SK-N-SH (cell line): ENCODE results near the gene CRACR2B. TPM values are rescaled to one million over a fixed set of nuclear protein-coding genes. Genes with fewer than 3 reads are reported as not detected.
A peak's percentile ranks its signal among the peaks of the same experiment; 100 is the strongest.

ENCODE experiments used
- CTCF ChIA-PET: fragments of 300-600, 350-600 bp; formaldehyde crosslinking; extraction: SDS; loops from one replicate; lab custom pipeline; 2021; lab: Yijun Ruan, JAX
- POLR2A ChIA-PET: fragments of 350-600 bp; sonication (Branson Sonifier 250); formaldehyde crosslinking; extraction: SDS; loops from one replicate; lab custom pipeline; 2020; ENCODE audit warnings: antibody characterized with exemption, inconsistent platforms; lab: Yijun Ruan, JAX
- DNase-seq: peaks from one replicate; pipeline ENCODE4 v3.0.0; 2012
- H2AFZ ChIP-seq: fragments of 200-600 bp; sonication (generic); 2 replicates; pipeline ENCODE4 v1.8.1; 2016; ENCODE audit warnings: antibody characterized with exemption, mild to moderate bottlenecking, low read depth
- H3F3A ChIP-seq: fragments of 200-600 bp; sonication (generic); replicated peaks from 2 replicates; pipeline ENCODE3; 2016; ENCODE audit warnings: antibody characterized with exemption, mild to moderate bottlenecking; ENCODE audit not compliant: insufficient read depth
- H3K27ac ChIP-seq, 2 experiments: fragments of 200-500 bp in 1 of 2; fragments of 200-600 bp in 1 of 2; sonication (Bioruptor generic) in 1 of 2; sonication (generic), shearing (Covaris generic) in 1 of 2; 2 replicates each; pipeline versions ENCODE4 v1.5.1 to v1.6.1; 2014 to 2016; ENCODE audit warnings: low read depth in 2 of 2, inconsistent platforms in 1 of 2, low read length in 1 of 2, mild to moderate bottlenecking in 1 of 2, mixed read lengths in 1 of 2
- H3K27me3 ChIP-seq: fragments of 200-600 bp; sonication (generic), shearing (Covaris generic); 2 replicates; pipeline ENCODE4 v1.6.1; 2016; ENCODE audit warnings: mixed run types; ENCODE audit not compliant: insufficient read depth
- H3K36me3 ChIP-seq, 2 experiments: fragments of 200-500 bp in 1 of 2; fragments of 200-600 bp in 1 of 2; sonication (Bioruptor generic) in 1 of 2; sonication (generic) in 1 of 2; replicated peaks in 1 of 2; 2 replicates each; pipeline versions ENCODE3 to v1.5.1; 2014 to 2016; ENCODE audit warnings: low read length in 1 of 2, mild to moderate bottlenecking in 1 of 2; ENCODE audit not compliant: insufficient read depth in 2 of 2, control insufficient read depth in 1 of 2
- H3K4me1 ChIP-seq, 2 experiments: fragments of 200-500 bp in 1 of 2; fragments of 200-600 bp in 1 of 2; sonication (Bioruptor generic) in 1 of 2; sonication (generic), shearing (Covaris generic) in 1 of 2; 2 replicates each; pipeline versions ENCODE4 v1.5.1 to v1.6.1; 2014 to 2016; ENCODE audit warnings: low read depth in 1 of 2, low read length in 1 of 2, mixed run types in 1 of 2; ENCODE audit not compliant: insufficient read depth in 2 of 2, control insufficient read depth in 1 of 2
- H3K4me2 ChIP-seq: fragments of 200-600 bp; sonication (generic), shearing (Covaris generic); 2 replicates; pipeline ENCODE4 v1.6.1; 2017; ENCODE audit warnings: mixed run types
- H3K4me3 ChIP-seq, 2 experiments: fragments of 200-500 bp in 1 of 2; fragments of 200-600 bp in 1 of 2; sonication (Bioruptor generic) in 1 of 2; sonication (generic), shearing (Covaris generic) in 1 of 2; 2 replicates each; pipeline versions ENCODE4 v1.5.1 to v1.8.1; 2014 to 2016; ENCODE audit warnings: low read depth in 2 of 2, inconsistent platforms in 1 of 2, low read length in 1 of 2, mild to moderate bottlenecking in 1 of 2, mixed read lengths in 1 of 2, moderate library complexity in 1 of 2
- H3K79me2 ChIP-seq: fragments of 200-600 bp; sonication (generic); 2 replicates; pipeline ENCODE4 v1.8.1; 2017; ENCODE audit warnings: mild to moderate bottlenecking; ENCODE audit not compliant: insufficient read depth
- H3K9ac ChIP-seq: fragments of 200-600 bp; sonication (generic); 2 replicates; pipeline ENCODE4 v1.6.1; 2017; ENCODE audit warnings: mixed run types
- H3K9me2 ChIP-seq: fragments of 200-600 bp; sonication (generic); 2 replicates; pipeline ENCODE4 v1.6.1; 2017; ENCODE audit warnings: mixed run types
- H3K9me3 ChIP-seq: fragments of 200-600 bp; sonication (generic); 2 replicates; pipeline ENCODE4 v1.6.1; 2017; ENCODE audit warnings: mixed run types, mild to moderate bottlenecking, moderate library complexity
- H4K20me1 ChIP-seq: fragments of 200-600 bp; sonication (generic); 2 replicates; pipeline ENCODE4 v1.6.1; 2017; ENCODE audit warnings: mild to moderate bottlenecking, mixed run types; ENCODE audit not compliant: insufficient read depth
- EZH2phosphoT487 ChIP-seq: fragments of 200-600 bp; sonication (generic); IDR thresholded peaks from 2 replicates; pipeline ENCODE4 v1.6.1; 2017; ENCODE audit warnings: low read depth, mixed run types, mild to moderate bottlenecking, antibody characterized with exemption, moderate library complexity, borderline replicate concordance
- NRF1 ChIP-seq: IDR thresholded peaks from 2 replicates; pipeline ENCODE4 v1.6.1; 2012; ENCODE audit warnings: low read depth, mild to moderate bottlenecking, low read length
- TEAD4 ChIP-seq: IDR thresholded peaks from 2 replicates; pipeline ENCODE4 v1.4.0; 2012; ENCODE audit warnings: mild to moderate bottlenecking, borderline replicate concordance; ENCODE audit not compliant: insufficient read depth
- WGBS: methylation state at CpG from one replicate; pipeline ENCODE4 v1.1.6; 2017; ENCODE audit warnings: low lambda C conversion rate; 5-methylcytosine and 5-hydroxymethylcytosine counted together
- polyA plus RNA-seq, 3 experiments: library from polyadenylated mRNA; depleted of rRNA; stranded (reverse); fragments of >200 nt; gene quantifications; 2 replicates each; pipeline ENCODE4 v1.2.3, GENCODE V29; 2012
- TF ChIP-seq, protein P1 (sequence below): IDR thresholded peaks from 2 replicates; pipeline ENCODE4 v1.6.1; 2012; ENCODE audit warnings: mild to moderate bottlenecking, low read depth, low read length, moderate library complexity

Gene CRACR2B
- polyA plus RNA-seq, 1 of the 3 experiments (the other 2 are of a cell fraction), result 1.1 TPM

DNA sequence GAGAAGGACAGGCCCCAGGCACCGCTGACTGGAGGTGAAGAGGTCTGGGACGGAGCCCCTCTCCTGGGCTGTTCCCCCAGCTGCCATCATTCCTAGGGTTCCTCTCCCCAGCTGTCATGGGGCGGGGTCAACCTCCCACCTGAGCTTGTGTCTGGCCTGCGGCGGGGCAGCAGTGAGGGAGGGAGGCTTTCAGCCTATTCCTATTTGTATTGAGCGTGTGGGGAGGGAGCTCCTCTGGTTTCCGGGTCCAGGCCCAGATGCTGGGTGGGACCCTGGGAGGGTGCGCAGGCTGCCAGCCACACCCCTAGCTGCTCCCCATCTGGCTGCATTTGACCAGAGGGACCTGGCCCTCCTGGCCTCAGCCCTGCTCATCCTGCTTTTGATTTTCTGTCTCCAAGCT lies 28.7 kb downstream of the CRACR2B start:
- peaks cover 10 to 69% of the 10 kb centered on the region in 2 experiments; a peak in 2 of 4 replicates for H3K4me1 ChIP-seq
- no peak overlapping the region for H3K9ac ChIP-seq
- peaks cover 80% of the 10 kb centered on the region for H4K20me1 ChIP-seq
- peak overlapping the region in 1 of 2 experiments; percentile 89; a peak in 2 of 4 replicates for H3K27ac ChIP-seq
- H3K4me2 ChIP-seq, result no peak overlapping the region
- TF ChIP-seq TEAD4 (no peak), EZH2phosphoT487 (no peak)
- H3K4me3 ChIP-seq, result no peak overlapping the region
- DNase-seq, result peak; percentile 79
- ChIA-PET CTCF (interaction anchor here (0.8 to 3.5 kb wide), 6 partner anchors 9 to 194 kb away, joined by 3 to 24 read pairs (median 4); partner anchors contain the start of gene PNPLA2), POLR2A (interaction anchor here (0.6 to 2.7 kb wide), 2 partner anchors 14 to 37 kb away, joined by 3 to 13 read pairs; partner anchors contain the start of genes PNPLA2, POLR2L and TSPAN4)
- no peaks in the 10 kb centered on the region for H3K36me3 ChIP-seq
- H3K9me3 ChIP-seq, result no peaks in the 10 kb centered on the region
- whole genome bisulfite sequencing, result 60% methylated on average over 1 of the region's 8 CpGs
- no peaks in the 10 kb centered on the region for H3F3A ChIP-seq
- peaks cover 20% of the 10 kb centered on the region; the same call in 1 of the 2 replicates for H3K79me2 ChIP-seq
- H2AFZ ChIP-seq, result no peak overlapping the region
- H3K9me2 ChIP-seq, result no peaks in the 10 kb centered on the region
- no peaks in the 10 kb centered on the region for H3K27me3 ChIP-seq

GRCh38 chr11:858053-858761 lies 30.5 kb downstream of the CRACR2B start:
- Histone ChIP-seq H3K4me1 (peaks cover 10 to 81% of the 10 kb centered on the region in 2 experiments; a peak in 2 of 4 replicates), H2AFZ (no peak overlapping the region), H3K4me3 (0 out of 4 replicates have a peak overlapping the region, but pooled peaks of 1 of the 2 experiments have one; percentile 49), H3K27ac (no peak overlapping the region; a peak in 1 of 4 replicates), H3K9ac (no peak overlapping the region)
- no peak for DNase-seq
- TF ChIP-seq, protein P1, sequence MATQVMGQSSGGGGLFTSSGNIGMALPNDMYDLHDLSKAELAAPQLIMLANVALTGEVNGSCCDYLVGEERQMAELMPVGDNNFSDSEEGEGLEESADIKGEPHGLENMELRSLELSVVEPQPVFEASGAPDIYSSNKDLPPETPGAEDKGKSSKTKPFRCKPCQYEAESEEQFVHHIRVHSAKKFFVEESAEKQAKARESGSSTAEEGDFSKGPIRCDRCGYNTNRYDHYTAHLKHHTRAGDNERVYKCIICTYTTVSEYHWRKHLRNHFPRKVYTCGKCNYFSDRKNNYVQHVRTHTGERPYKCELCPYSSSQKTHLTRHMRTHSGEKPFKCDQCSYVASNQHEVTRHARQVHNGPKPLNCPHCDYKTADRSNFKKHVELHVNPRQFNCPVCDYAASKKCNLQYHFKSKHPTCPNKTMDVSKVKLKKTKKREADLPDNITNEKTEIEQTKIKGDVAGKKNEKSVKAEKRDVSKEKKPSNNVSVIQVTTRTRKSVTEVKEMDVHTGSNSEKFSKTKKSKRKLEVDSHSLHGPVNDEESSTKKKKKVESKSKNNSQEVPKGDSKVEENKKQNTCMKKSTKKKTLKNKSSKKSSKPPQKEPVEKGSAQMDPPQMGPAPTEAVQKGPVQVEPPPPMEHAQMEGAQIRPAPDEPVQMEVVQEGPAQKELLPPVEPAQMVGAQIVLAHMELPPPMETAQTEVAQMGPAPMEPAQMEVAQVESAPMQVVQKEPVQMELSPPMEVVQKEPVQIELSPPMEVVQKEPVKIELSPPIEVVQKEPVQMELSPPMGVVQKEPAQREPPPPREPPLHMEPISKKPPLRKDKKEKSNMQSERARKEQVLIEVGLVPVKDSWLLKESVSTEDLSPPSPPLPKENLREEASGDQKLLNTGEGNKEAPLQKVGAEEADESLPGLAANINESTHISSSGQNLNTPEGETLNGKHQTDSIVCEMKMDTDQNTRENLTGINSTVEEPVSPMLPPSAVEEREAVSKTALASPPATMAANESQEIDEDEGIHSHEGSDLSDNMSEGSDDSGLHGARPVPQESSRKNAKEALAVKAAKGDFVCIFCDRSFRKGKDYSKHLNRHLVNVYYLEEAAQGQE, result peak; percentile 58; the same call in 1 of the 2 replicates
- no peak for TF ChIP-seq NRF1
- TF ChIP-seq, all 33 proteins: peak for 1
- no peak overlapping the region for H3K4me2 ChIP-seq
- no peaks in the 10 kb centered on the region for H3K9me2 ChIP-seq
- POLR2A ChIA-PET, result interaction anchor here (1.2 to 2.5 kb wide), 3 partner anchors 36 to 196 kb away, joined by 3 to 8 read pairs (median 5); partner anchors contain the start of gene PNPLA2
- H3K36me3 ChIP-seq, result peaks cover 0 to 3% of the 10 kb centered on the region in 2 experiments
- H3F3A ChIP-seq, result no peaks in the 10 kb centered on the region
- 90% methylated on average over 20 of the region's 27 CpGs for WGBS
- H3K9me3 ChIP-seq, result no peaks in the 10 kb centered on the region
- peaks cover 10% of the 10 kb centered on the region; the same call in 1 of the 2 replicates for H3K79me2 ChIP-seq
- peaks cover 68% of the 10 kb centered on the region for H4K20me1 ChIP-seq
- no peaks in the 10 kb centered on the region for H3K27me3 ChIP-seq
- CTCF ChIA-PET, result interaction anchor here (0.7 to 3.5 kb wide), 4 partner anchors 10 to 67 kb away, joined by 3 to 24 read pairs (median 3); no protein-coding TSS in a partner anchor
